SKM-1 treated with dmso at 0.1 percent for 144 hours (cell line): ENCODE measurements around the gene GHRL.
"Not testable (repeated sequence)": the region's sequence is repeated elsewhere in the genome, so short reads cannot be mapped to it uniquely, and the experiment has no call there.

ENCODE experiments used
- DNase-seq: peaks from one replicate; lab custom pipeline; 2025; ENCODE audit not compliant: unreplicated experiment; lab: John Stamatoyannopoulos, UW

The GHRL gene

GRCh38 chr3:10278501-10278900 lies 14.2 kb downstream of the GHRL start:
- no peak for DNase-seq

- no peak for DNase-seq
Measured at GRCh38 chr3:10277115-10277625, 15.6 kb downstream of the GHRL start.

DNA sequence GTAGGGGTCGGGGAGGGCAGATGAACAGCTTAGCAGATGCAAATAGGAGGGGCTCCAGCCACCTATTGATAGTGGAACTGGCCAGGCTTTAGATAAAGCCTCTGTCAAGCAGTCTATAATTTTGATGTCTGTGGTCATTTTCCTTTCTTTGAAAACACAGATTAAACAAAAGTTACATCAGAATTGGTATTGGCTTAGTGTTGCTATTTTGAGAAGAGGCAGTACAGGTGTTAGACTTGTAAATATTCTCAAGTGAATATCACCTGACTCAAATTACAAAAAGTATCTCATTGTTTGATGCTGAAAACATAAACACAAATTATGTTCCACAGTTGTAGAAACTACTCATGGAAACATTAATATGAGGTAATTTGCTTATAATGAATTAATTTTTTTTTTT lies 18.1 kb downstream of the GHRL start:
- no peak for DNase-seq

- peak; percentile 42 for DNase-seq
Measured at GRCh38 chr3:10273702-10274305, 18.9 kb downstream of the GHRL start.

GRCh38 chr3:10272977-10273376 lies 19.8 kb downstream of the GHRL start:
- DNase-seq = no peak

DNA sequence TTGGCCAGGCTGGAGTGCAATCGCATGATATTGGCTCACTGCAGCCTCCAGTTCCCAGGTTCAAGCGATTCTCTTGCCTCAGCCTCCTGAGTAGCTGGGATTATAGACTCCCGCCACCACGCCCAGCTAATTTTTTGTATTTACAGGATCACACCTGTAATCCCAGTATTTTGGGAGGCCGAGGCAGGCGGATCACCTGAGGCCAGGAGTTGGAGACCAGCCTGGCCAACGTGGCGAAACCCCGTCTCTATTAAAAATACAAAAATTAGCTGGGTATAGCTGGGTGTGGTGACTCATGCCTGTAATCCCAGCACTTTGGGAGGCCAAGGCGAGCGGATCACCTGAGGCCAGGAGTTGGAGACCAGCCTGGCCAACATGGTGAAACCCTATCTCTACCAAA lies 20.3 kb downstream of the GHRL start:
- DNase-seq = not testable (repeated sequence)

- DNase-seq = no peak
Measured at GRCh38 chr3:10269443-10269842, 23.3 kb downstream of the GHRL start.

DNA sequence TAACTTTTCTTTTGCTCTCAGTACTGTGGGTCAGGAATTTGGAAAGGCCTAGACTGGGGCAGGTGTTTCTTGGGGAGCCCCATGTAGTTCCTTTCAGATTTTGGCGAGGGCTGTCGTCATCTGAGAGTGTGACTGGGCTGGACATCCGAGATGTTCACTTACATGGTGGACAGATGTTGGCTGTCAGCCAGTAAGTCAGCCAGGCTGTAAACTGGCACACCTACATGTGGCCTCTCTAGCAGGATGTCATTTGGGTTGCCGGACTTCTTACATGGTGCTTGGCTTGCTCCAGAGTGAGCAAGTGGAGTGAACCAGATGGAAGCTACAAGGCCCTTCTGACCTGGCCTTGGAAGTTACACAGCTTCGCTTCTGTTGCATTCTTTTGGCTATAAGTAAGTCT lies 23.8 kb downstream of the GHRL start:
- no peak for DNase-seq

- DNase-seq = no peak
Measured at GRCh38 chr3:10268116-10268515, 24.6 kb downstream of the GHRL start.

DNA sequence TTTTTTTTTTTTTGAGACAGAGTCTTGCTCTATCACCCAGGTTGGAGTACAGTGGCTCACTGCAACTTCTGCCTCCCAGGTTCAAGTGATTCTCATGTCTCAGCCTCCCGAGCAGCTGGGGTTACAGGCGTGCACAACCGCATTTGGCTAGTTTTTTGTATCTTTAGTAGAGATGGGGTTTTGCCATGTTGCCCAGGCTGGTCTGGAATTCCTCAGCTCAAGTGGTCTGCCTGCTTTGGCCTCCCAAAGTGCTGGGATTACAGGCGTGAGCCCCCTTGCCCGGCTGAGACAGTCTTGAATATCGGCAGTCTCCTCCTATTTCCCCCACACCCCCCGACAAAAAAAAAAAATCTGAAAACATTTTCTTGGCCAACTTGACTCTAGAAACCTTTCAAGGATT lies 25.8 kb downstream of the GHRL start:
- DNase-seq = not testable (repeated sequence)

- no peak for DNase-seq
Measured at GRCh38 chr3:10265833-10266232, 26.9 kb downstream of the GHRL start.

- DNase-seq = no peak
Measured at GRCh38 chr3:10263646-10264363, 28.9 kb downstream of the GHRL start.

GRCh38 chr3:10262027-10262426 lies 30.7 kb downstream of the GHRL start:
- no peak for DNase-seq

GRCh38 chr3:10260211-10260701 lies 32.5 kb downstream of the GHRL start:
- DNase-seq = no peak

GRCh38 chr3:10259798-10260197 lies 32.9 kb downstream of the GHRL start:
- DNase-seq = no peak

DNA sequence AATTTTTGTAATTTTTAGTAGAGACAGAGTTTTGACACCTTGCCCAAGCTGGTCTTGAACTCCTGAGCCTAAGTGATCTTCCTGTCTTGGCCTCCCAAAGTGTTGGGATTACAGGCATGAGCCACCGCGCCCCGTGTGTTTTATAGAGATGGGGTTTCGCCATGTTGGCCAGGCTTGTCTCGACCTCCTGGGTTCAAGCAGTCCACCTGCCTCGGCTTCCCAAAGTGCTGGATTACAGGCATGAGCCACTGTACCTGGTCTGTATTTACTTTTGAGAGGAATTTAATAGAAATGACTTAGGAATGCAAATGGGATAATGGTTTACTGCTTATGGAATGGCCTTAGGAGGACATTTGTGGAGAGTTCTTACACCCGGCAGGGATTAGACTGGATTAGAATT lies 33.7 kb downstream of the GHRL start:
- DNase-seq = no peak

GRCh38 chr3:10255835-10256234 lies 36.9 kb downstream of the GHRL start:
- DNase-seq = no peak

GRCh38 chr3:10253731-10254130 lies 39.0 kb downstream of the GHRL start:
- no peak for DNase-seq

DNA sequence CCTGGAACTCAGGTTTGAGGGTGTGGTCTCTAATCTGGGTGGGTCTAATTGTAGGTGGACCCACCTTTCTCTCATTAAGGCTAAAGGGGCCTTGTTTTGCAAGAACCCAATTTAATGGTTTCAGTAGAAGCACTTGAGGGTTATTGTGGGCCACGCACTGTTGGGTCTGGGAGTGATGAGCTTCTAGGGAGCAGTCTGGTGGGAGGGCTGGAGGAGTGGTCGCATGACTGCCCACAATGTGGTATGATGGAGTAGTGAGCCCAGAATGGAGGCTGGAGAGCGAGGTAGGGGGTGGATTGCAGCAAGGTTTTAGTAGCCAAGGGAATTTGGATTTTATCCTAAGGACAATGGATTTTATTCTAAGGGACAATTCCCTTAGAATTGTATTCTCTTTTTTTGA lies 41.7 kb downstream of the GHRL start:
- no peak for DNase-seq

GRCh38 chr3:10249833-10250232 lies 42.9 kb downstream of the GHRL start:
- no peak for DNase-seq

DNA sequence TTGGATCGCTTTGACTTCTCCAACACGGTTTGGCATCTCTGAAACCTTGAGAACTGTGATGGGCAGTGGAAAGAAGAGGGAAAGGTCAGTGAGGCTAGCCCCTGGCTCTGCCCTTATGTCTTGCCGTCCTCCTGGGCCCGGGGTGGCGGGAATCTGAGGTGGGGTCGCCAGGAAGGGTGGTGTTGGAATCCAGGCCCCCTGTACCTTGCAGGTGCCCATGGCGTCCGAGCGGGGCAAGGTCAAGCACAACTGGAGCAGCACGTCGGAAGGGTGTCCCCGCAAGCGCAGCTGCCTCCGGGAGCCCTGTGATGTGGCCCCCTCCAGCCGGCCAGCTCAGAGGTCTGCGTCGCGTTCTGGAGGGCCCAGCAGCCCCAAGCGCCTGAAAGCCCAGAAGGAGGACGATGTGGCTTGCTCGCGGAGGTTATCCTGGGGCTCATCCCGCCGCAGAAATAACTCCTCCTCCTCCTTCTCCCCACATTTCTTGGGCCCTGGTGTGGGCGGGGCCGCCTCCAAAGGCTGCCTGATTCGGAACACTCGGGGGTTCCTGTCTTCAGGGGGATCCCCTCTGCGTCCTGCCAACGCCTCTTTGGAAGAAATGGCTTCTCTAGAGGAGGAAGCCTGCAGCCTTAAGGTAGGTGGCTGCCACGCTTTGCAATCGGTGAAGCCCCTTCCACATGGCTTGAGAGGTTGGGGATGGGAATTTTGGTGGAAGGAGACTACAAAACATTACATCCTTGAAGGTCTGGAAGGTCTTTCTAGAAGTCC lies 43.6 kb downstream of the GHRL start:
- DNase-seq = no peak
